Measurements from ENCODE around the gene ASPRV1. TPM values are rescaled to one million over a fixed set of nuclear protein-coding genes. Genes with fewer than 3 reads are reported as not detected.
"Not testable (repeated sequence)": the region's sequence is repeated elsewhere in the genome, so short reads cannot be mapped to it uniquely, and the experiment has no call there.

ASPRV1 gene
- total RNA-seq: 1.7 TPM

DNA sequence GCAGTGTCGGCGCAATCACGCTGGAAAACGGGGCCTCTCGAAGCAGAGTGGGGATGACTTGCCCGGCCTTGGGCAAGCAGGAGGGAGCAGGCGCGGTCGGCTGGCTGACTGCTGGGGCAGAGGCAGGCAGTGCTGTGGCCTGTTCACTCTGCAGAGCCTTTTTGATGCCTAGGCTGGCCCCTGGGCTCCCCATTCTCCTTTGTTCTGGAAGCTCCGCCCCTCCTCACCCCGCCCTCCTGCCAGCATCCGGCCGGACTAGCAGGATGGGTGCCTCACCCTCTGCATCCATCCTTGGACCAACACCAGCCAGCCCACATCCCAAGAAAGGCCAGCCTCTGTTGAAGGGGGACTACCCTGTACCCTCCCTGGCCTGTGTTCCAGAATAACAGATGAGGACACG is at the start of gene ASPRV1:
ASPRV1 (minus strand) TSS at position 136 of the 400 bp plus-strand sequence. CDS start 195 bp downstream, outside the sequence.
- no peak for DNase-seq (ENCODE audit: low spot score)

DNA sequence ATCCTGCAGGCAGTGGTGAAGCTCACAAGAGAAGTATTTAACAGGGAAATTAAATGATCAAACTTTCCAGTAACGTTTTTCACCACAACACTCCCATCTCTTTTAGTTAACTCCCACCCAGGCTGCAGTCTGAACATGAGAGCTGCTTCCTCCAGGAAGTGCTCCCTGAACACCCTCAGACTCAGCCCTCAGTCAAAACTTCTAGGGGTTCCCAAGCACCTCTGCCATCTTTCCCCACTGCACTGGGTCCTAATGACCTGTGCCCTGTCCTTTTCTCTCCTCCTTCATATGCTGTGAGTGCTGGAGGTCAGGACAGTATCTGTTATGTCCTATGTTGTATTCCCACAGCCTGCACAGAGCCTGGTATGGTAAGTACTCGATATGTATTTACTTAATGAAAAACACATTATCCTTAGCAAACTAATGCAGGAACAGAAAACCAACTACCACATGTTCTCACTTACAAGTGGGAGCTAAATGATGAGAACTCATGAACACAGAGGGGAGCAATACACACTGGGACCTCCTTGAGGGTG is 49.2 kb upstream of the ASPRV1 start:
- DNase-seq (ENCODE audit: low spot score): no peak

DNA sequence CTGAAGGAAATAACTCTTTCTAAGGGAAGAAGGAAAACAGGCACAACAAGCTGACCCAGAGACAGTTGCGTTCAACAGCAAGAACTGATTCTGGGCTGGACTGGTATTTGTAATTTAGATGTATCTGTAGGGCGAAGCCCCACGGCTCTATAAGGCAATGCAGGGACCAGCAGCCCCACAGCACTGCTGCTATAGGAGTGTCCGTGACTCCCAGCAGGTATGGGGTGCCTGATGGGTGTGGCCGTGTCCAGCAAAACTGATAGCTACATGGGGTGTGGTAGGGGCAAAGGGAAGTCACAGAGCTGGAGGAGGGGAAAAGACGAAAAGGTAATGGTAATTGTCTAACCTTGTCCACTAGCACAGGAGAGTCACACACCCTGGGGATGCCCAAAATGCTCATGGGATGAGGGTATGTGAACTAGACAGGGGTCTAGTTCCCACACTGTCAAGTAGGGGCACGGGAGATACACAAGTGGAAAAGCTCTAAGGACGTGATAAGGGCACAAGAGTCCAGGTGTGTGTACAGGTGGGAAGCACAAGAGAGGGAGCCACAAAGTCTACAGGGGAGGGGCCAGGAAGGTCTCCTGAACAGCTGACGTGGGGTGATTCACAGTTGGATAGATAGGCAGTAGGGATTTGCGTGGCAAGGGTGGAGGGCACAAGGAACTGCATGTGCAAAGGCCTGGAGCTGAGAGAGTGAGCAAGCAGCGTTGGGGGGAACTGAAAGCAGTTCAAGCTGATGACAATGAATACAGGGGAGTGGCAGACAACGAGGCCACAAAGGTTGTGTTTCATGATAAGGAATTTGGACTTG is 48.5 kb upstream of the ASPRV1 start:
- DNase-seq (ENCODE audit: low spot score): peak; percentile 49

DNA sequence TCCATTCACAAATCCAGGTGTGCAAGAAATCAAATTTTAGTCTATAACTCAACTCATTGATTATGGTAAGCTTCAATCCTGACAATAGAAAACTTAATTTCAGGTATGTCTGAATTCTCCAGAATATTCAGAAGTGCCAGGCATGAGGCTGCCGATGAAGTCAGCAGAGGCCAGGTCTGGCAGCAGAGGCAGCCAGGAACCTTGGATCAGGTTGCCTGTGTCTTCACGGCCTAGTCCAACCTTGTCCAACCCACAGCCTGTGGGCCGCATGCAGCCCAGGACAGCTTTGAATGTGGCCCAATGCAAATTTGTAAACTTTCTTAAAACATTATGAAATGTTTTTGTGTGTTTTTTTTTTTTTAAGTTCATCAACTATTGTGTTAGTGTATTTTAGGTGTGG is 46.9 kb upstream of the ASPRV1 start:
- no peak for DNase-seq (ENCODE audit: low spot score)

DNA sequence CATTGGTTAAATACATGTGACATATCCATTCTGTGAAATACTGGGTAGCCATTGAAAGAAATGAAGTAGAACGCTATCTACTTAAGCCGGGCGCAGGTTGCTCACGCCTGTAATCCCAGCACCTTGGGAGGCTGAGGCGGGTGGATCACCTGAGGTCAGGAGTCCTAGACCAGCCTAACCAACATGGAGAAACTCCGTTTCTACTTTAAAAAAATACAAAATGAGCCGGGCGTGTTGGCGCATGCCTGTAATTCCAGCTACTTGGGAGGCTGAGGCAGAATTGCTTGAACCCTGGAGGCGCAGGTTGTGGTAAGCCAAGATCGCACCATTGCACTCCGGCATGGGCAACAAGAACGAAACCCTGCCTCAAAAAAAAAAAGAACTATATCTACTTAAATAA is 45.7 kb upstream of the ASPRV1 start:
- no peak for DNase-seq (ENCODE audit: low spot score)

DNA sequence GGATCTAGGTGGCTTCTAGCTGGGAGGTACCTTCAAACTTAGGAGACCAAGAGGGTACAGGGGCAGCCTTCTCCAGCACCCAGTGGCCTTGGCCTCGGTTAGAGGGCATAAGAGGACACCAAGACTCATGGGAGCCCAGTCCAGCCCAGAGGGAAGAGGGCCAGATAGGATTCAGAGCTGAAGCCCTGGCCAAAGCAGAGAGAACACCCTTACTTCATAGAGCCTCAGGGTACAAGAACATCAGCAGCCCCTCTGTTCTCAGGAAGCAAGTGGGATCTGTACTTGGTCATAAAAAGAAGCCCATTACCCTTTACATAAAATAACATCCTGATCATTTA is 45.0 kb upstream of the ASPRV1 start:
- no peak for DNase-seq (ENCODE audit: low spot score)

DNA sequence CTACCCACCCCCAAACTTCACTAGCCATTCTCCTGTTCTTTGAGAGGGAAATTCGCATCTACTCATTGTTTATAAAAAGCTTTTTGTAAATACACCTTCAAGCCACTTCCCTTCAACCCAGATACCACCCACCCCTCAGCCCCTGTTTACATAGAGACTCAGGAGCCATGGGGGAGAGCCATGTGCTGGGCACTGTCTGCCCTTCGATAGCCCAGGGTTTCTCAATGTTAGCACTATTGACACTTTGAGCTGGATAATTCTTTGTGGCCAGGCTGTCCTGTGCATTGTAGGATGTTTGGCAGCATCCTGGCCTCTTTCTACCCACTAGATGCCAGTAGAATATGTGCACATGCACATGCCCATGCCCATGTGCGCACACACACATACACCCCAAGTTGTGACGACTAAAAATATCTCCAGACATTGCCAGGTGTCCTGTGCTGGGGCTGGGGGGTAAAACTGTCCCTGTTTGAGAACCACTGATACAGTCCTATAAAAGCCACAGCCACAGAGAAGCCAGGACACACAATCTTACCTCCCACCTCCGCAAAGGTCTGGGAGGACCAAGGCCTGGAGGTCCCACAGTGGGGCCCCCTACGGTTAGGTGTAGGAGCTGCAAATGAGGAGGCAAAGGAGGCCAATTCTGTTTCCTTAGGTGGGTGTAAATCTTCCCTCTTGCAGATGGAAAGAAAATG is 44.5 kb upstream of the ASPRV1 start:
- DNase-seq (ENCODE audit: low spot score): no peak

DNA sequence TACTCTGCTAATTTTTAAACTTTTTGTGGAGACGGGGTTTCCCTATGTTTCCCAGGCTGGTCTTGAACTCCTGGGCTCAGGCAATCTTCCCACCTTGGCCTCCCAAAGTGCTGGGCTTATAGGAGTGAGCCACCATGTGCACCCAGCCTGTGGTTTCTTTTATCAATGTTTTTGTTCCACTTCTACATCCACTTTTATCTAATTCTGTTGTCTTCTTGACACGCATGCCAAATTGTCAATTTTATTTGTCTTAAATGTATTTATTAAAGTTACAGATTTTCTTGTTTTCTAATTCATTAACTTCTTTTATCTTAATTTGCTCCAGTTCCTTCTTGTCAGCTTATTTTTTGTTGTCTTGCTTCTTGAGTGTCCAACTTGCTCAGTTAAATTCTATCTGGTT is 43.8 kb upstream of the ASPRV1 start:
- DNase-seq (ENCODE audit: low spot score): no peak

DNA sequence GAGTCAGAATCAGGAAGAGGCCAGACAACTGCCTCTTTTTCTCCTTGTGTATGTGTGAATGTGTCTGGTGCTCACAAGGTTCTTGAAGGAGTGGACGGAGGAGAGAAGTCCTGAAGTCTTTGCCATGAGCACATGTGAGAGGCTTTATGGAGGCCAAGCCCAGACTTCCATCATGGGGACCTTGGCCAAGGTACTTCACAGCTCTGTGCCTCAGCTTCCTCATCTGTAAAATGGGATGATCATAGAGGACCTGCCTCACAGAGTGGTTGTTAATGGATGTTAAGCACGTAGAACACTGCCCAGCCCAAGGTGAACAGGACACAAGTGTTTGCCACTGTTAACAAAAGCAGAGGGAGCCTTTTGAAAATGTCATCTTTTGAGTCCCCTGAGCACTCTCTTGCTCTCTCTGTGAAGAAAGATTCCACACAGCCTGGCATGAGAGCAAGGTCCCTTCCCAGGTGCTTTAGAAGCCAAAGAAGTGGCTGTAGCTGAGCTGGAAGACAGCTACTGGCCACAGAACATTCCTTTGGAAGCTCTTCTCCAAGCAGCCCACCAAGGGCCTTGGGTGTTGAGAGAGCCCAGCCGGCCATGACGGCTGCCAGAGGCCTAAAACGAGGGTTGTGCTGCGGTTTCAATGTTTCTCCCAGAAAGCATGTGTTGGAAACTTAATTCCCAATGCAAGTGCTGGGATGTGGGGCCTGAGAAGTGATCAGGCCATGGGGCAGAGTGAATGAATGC is 41.8 kb upstream of the ASPRV1 start:
- DNase-seq (ENCODE audit: low spot score): peak; percentile 17

DNA sequence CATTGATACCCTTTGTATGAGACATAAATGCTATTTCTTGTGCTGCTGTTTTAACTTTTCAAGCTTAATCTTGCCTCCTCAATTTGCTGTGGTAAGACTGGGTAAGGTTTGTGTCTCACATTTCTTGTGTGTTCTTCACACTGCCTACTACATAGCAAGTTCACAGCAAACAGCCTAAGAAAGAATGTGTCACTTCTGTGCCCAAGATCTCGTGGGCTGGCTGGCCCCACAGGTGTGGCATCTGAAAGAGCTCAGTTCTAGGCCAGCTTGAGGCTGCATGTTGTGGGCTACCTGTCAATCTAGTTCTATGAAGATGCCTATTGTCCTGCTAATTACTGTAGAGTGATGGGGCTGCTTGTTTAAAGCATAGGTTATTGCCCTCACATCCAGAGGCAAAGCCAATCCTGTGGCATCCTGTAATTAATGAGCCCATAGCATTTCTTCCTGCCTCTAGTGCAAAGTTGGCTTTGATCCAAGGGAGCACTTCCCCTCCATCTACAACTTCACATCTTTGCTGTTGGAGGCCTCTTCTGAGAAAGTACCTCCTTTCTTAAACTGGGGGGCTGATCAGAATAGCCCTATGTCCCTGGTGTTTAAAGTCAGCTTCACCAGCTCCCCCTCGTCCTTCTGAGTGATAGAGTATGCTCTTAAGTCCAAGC is 40.9 kb upstream of the ASPRV1 start:
- peak; percentile 29 for DNase-seq (ENCODE audit: low spot score)

DNA sequence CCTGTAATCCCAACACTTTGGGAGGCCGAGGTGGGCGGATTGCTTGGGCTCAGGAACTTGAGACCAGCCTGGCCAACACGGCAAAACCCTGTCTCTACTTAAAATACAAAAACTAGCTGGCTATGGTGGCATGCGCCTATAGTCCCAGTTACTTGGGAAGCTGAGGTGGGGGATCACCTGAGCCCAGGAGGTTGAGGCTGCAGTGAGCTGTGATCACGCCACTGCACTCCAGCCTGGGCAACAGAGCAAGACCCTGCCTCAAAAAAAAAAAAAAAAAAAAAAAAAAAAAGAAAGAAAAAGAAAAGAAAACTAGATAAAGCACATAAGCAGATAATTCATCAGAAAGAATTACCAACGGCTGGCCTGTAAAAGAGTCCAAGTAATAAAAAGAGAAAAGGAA is 39.1 kb upstream of the ASPRV1 start:
- not testable (repeated sequence) for DNase-seq (ENCODE audit: low spot score)

DNA sequence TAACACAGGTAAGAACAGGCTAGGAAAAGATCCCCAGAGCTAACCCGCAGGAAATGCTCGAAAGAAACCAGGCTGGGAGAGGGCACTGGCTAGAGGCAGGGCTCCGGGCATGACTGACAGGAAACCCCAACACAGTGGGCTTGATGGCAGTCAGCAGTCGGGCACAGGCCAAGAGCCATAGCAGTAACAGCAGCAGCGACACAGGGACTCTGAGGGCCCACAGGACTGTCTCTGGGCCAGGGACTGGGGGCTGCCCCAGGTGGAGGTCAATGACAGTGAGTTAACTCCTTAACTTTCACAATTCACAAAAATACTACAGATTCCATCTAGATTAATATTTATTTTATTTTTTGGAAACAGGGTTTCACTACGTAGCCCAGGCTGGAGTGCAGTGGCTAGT is 37.3 kb upstream of the ASPRV1 start:
- DNase-seq (ENCODE audit: low spot score): no peak

DNA sequence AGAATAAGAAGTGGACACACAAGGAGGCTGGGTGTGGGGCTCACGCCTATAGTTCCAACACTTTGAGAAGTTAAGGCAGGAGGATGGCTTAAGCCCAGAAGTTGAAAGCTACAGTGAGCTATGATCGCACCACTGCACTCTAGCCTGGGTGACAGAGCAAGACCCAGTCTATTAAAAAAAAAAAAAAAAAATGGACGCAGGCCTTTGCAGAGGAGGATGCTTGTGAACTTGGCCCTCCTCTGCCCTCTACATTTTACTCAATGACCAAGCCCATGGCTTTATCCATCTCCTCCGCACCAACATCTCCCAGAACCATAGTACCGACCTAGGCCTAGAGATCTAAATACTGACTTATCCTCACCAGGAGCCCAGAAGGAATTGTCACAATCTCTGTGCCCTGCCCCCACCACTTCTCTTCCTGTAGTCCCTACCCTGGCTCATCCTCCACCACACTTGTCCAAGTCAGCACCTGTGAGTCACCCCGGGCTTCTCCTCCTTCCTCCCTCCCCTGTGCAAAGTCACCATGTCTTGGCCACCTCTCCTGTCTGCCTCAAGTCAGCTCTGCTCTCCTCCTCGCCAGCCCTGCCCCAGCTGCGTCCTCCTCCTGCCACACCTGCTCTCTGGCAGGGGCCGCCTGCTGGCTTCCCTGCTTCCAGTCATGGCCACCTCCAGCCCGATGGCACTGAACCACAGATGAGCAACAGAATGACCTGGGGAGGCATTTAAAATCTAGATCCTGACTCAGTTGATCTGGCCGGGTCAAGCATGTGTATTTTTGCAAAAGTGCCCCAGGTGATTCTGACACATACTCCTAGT is 35.8 kb upstream of the ASPRV1 start:
- DNase-seq (ENCODE audit: low spot score): no peak

DNA sequence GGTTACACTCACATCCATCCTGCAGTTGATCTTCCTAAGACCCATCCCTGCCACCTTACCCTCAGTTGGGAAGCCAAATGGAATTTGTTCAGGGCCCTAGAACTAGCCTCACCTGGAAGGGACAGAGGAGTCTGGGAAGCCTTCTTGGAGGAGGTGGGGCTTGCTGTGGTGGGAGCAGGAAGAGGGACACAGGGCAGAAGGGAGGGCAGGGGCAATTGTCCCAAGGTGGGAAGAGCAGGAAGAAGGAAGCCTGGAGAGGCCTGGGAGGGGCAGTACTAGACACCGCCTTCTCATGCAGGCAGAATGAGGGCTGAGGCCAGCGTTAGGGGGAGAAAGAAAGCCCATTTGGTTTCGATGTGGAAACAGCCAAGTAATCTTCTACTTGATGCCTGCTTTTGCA is 34.1 kb upstream of the ASPRV1 start:
- no peak for DNase-seq (ENCODE audit: low spot score)

DNA sequence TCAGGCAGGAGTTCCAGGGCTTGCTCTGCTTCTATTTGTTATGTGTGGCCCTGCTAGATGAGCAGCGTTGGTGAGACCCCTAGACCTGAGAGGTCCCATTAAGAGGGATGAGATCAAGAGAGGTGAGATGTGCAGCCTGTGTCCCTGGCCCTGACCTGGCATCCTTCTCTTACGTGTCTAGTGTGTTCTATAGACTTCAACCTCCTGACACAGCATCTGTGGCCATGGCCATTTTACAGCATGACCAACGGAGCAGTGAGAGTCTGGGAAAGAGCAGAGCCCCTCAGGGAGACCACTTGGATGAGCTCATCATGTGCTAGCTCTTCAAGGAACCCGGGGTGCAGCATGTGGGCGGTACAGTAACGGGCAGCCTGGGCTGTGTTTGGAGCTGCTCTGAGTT is 32.7 kb upstream of the ASPRV1 start:
- DNase-seq (ENCODE audit: low spot score): no peak

DNA sequence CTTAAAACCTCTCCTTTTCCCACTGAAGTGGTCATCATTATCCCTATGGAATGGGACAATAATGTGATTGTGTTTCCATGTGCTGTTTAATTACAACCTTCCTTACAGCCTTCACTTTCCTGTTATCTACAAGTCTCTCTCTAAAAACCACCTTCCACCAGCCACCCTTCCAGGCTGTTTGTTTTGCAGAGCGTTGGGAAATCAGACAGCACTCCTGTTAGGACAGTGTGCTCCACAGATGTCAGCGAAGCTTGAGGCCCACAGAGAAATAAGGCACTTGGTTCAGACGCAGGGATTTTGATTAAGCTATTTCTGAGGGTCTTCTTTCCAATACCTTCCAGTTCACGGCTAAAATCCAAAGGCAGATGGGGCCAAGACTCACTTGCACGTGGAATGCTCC is 32.3 kb upstream of the ASPRV1 start:
- DNase-seq (ENCODE audit: low spot score): no peak

DNA sequence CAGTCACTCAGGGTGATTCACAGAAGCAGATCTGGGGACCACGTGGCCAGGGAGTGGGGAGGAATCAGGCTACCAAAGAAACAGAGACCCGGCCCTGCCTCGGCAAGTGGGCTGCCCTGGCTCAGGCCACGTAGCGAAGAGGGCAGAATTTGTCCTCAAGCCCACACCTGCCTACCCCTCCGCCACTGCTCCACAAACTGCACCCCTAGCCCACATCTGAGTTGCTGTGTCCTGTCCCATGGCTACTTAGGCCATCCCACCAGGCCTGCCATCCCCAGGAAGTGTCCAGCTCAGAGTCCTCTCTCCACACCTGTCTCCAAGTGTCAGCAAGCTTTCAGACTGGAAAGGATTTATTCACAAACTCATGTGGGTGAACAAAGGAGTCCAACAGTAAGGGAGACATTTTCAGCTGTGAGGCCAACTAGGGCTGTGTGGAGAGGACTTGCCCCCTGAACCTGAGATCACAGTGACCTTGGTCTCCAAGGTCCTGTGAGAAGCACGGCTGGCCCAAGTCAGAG is 31.7 kb upstream of the ASPRV1 start:
- DNase-seq (ENCODE audit: low spot score): no peak

DNA sequence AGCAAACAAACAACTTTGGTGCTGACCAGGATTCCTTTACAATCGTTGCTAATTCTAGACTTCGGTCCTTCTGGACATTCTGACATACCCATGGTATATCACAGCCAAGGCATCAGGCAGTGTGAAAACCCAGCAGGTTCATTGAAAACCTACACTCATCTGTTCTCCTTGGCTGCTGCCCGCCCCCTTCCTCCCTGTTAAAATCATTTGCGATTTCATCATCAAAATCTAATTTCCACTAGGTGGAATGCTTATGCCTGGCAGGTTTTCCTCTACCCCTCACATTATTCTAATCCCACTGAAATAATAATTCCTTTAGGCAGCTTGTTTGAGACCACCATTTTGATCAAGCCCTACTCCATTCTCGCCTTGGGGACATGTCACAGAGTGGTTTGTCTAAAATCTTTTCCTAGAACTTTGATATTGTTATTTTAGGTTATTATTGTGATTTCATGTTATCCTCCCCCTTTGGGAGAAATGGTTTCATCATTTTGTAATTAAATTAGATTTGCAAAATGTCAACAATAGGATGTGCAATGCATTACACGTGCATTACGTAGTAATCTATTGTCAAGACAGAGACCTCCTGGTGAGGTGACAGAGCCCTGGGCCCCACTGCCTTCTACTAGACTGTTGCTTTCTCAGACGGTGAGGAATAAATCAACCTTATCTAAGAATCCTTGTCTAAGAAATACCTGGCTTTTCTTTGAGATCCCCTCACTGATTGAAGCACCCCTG is 31.0 kb upstream of the ASPRV1 start:
- DNase-seq (ENCODE audit: low spot score): no peak

DNA sequence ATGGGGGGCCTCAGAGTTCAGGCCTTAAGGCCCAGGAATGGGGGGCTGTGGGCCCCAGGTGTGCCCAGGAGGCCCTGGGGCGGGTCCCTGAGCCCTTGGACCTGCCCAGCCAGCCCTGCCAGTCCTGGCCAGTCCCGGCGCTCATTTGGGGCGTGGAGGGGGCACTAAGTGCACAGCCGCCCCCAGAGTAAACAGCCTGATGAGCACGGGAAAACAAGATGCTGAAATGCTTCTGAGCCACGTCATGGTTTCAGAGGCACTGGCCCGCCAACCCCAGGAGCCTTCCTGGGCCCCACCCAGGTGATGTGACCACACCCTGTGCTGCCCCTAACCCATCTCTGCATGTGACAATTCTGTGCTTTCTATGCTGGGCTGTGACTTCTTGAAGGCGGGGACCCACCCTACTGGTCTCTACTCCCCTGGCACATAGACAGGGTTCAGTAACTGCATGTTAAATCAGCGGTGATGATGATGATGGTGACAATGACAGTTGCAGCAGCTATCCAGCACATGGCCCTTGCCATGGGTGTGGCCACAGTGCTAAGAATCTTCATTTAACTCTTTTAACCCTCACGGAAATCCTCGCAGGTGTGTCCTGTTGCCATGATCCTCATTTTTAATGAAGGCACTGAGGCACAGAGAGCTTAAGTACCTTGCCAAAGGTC is 28.1 kb upstream of the ASPRV1 start:
- DNase-seq (ENCODE audit: low spot score): no peak

DNA sequence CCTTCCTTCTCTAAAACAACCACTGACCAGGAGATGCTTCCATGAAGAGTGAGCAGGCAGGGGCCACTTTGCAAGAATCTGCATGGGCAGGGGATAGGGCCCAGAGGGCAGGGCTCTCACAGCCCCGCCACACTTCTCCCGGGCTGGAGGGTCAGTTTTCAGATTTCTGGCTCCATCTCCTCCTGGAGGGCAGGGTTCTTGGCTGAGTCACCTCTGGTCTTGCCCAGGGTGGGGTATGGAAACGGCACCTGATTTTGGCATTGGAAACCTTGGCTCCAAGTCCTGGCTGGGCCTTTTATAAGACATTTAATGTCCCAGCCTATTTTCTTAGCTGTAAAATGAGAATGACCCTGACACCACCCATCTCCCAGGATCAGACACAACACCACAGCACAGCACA is 27.6 kb upstream of the ASPRV1 start:
- DNase-seq (ENCODE audit: low spot score): no peak
